VCaP (cell line): Measurements from ENCODE around the gene LRP1.
A peak's percentile ranks its signal among the peaks of the same experiment; 100 is the strongest.

Source experiments
- H3K27ac ChIP-seq: fragments of 450-650 bp; 2 replicates; pipeline ENCODE4 v1.5.1; 2017
- TF ChIP-seq, protein P1 (sequence below): fragments of 450-650 bp; conservative IDR thresholded peaks from 2 replicates; pipeline ENCODE4 v1.5.1; 2017; ENCODE audit warnings: mild to moderate bottlenecking, moderate library complexity

LRP1 gene

DNA sequence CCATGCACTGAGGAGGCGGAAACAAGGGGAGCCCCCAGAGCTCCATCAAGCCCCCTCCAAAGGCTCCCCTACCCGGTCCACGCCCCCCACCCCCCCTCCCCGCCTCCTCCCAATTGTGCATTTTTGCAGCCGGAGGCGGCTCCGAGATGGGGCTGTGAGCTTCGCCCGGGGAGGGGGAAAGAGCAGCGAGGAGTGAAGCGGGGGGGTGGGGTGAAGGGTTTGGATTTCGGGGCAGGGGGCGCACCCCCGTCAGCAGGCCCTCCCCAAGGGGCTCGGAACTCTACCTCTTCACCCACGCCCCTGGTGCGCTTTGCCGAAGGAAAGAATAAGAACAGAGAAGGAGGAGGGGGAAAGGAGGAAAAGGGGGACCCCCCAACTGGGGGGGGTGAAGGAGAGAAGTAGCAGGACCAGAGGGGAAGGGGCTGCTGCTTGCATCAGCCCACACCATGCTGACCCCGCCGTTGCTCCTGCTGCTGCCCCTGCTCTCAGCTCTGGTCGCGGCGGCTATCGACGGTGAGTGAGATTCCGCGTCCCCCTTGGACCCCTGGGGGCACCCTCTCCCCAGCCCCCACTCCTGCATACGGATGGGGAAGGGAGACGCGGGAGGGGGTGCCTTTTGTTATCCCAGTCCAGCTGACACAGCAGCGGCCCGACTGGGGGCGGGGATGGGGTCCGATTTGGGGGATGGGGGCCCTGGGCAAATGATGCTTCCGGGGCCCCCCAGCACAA, 400 bp downstream of the LRP1 start:
- TF ChIP-seq, protein P1, sequence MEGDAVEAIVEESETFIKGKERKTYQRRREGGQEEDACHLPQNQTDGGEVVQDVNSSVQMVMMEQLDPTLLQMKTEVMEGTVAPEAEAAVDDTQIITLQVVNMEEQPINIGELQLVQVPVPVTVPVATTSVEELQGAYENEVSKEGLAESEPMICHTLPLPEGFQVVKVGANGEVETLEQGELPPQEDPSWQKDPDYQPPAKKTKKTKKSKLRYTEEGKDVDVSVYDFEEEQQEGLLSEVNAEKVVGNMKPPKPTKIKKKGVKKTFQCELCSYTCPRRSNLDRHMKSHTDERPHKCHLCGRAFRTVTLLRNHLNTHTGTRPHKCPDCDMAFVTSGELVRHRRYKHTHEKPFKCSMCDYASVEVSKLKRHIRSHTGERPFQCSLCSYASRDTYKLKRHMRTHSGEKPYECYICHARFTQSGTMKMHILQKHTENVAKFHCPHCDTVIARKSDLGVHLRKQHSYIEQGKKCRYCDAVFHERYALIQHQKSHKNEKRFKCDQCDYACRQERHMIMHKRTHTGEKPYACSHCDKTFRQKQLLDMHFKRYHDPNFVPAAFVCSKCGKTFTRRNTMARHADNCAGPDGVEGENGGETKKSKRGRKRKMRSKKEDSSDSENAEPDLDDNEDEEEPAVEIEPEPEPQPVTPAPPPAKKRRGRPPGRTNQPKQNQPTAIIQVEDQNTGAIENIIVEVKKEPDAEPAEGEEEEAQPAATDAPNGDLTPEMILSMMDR: no peak
- peak overlapping the region; percentile 90 for H3K27ac ChIP-seq

DNA sequence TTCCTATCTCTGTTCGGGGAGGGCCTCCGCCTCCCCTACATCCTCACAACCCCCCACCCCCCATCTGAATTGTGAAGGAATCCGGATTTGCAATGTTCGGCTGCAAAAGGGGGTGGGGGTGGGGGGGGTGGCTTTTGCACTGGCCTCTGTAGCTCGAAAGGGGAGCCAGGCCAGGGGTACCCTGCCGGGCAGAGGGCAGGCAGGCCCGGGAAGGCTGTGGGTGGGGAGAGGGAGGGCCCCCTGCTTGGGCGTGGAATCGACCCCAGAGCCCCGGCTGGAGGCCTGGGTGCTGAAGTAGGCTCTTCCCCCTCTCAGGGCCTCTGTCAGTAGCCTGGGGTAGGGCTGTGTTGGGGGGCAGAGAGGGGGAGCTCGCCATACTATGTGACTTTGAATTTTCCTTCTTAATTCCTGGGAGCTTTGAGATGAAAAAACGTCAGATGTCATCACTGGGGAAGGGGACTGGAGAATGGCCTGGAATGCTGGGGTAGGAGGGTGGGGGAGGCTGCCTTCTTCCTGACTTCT, 1.1 kb downstream of the LRP1 start:
- H3K27ac ChIP-seq: peak overlapping the region; percentile 90; the same call in 1 of the 2 replicates
- TF ChIP-seq, protein P1: no peak

DNA sequence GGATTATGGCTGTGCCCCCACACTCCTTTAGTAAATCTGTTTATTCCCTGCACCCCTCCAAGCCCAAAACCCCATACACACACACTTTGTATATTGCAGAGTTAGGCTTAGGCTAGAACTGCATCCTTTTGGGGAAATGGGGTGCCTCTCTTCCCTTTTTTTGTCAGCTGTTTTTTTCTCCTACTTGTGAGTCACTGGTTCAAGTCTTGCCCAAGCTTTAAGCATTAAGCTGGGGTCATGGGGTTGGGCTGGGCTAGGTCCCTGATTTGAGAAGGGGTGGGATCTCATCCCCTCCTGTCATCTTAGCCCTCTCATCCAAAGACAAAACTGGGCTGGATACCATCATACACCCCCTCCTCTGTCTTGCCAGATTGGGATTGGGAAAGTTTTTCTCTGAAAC, 1.6 kb downstream of the LRP1 start:
- TF ChIP-seq, protein P1: no peak
- peak overlapping the region; percentile 90; the same call in 1 of the 2 replicates for H3K27ac ChIP-seq

DNA sequence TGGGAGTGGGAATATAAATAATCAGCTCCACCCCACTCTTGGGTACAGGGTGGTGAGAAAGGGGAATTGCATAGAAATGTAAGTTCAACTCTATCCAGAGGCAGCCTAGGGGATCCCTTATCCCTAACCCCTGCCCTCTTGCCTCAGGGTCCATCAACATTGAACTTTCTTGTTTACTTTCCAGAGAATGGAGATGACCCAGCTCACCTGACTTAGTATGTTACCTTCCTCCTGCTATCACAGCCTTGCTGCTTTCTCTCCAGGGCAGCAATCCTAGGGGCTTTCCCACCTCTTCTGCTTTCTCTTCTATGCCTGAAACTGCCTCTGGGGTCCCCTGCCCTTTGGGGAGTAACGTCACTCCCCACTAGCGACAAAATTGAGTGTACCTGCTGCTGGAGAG, 2.7 kb downstream of the LRP1 start:
- peak overlapping the region; percentile 61 for H3K27ac ChIP-seq
- TF ChIP-seq, protein P1: no peak

DNA sequence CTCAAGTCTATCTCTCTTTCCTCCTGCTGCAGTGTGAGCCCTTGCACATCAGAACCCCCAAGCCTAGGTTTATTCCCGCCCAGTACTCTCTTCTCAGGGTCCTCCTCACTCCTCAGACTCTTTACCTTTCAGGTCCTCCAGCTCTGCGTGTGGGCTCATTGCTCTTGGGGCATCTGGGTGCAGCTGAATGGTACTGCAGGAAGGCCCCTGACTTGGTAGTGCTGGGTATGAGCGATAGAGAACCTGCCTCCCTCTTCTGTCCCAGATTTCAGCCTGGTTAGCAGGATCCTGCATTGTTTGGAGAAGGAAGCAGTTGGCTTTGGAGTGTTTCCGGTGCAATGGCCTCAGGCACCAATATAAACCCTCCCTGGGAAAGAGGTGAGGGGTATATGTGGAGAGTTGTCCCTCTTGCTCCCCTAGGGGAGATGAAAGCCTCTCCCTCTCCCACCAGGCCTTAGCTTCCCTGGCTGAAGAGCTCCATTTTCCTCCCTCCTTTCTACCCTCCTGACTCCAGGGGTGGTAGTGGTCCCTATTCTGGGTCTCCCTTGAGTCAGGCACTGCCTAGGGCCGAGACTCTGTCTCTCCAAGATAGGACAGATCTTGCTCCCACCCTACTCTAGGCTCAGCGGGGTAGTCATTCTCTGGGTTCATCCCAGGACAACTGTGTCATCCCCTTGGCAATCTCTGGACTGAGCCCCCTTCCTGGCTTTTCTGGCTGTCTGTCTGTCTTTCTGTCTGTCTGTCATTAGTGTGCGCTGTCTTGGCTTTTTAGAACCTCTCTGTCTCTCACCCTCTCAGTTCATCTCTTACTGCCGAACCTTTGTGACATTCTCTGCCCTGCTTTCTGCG, 3.8 kb downstream of the LRP1 start:
- TF ChIP-seq, protein P1: no peak
- H3K27ac ChIP-seq: peak overlapping the region; percentile 61

DNA sequence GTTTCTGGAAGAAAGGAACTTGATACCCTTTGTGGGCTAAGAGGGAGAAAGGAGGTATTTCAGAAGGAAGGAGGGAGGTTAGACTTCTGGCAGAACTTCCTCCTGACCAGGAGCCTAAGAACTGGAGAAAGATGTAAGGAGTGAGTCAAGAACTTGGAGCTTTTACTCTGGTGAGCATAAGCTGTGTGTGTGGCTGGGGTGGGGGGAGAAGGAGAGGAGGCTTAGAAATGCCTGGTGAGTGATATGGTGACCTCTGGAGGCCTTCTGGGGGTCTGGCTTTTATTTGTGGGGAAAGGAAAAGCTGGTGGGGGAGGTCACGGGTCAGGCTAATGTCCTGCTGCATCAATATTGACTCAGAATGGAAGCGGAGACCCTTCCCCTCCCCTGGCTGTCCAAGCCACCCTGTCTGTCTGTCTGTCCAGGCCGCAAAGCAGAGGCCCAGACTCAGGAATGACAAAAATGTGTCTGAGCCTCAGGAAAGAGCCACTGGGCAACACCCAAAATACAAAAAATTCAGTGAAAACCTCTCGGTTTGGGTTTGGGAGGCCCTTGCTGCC, 4.8 kb downstream of the LRP1 start:
- peak overlapping the region; percentile 61; the same call in 1 of the 2 replicates for H3K27ac ChIP-seq
- TF ChIP-seq, protein P1: no peak

DNA sequence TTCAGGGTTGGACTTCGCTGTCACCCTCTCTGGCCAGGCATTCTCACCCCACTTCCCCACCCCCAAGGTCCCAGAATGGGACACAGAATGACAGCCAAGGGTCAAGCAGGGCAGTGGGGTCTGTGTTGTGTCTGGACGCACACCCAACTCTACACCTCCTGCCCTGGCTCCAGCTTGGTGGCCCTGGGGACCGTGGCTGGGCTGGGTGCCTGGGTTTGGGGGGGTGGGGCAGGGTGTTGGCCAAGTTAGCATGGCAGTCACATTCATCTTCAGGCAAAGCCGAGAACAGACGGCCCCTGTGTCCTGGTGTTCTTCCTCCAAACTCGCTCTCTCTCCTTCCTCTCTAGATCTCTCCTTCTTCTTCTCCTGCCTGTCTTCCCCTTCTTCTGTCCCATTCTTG, 5.6 kb downstream of the LRP1 start:
- TF ChIP-seq, protein P1: no peak
- H3K27ac ChIP-seq: no peak overlapping the region
